Esophagus squamous epithelium (tissue), 4 donors: ENCODE data around the gene BTBD2.

Experiments used
- POLR2A ChIP-seq, 4 donors: fragments of 450-650 bp; IDR thresholded peaks; one replicate each; pipeline ENCODE4 v1.6.1; 2017; ENCODE audit warnings: antibody characterized with exemption in 4 of 4, mild to moderate bottlenecking in 4 of 4, moderate library complexity in 3 of 4
- TF ChIP-seq, protein P1 (sequence below), 6 experiments: fragments of 450-650 bp in 4 of 6; fragments of 200-600 bp in 2 of 6; sonication (generic) in 2 of 6; IDR thresholded peaks; one replicate each; pipeline ENCODE4 v1.5.1; 2016 to 2019; ENCODE audit warnings: antibody characterized with exemption in 6 of 6, mild to moderate bottlenecking in 4 of 6, moderate library complexity in 4 of 6

DNA sequence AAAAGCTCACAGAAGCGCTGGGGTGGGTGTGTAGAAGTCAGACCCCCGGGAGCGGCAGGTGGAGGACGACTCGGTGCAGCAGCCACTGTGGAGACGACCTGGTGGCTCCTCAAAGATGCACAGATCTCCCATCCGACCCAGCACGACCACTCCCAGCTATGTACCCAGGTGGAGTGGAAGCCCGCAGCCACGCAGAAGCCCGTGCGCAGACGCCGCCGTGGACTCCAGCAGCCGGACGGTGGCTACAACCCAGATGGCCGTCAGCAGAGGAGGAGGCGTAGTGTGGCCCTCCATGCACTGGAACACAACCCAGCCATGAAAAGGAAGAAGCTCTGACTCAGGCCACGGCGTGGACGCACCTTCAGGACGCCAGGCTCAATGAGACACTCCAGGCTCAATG is 52.8 kb downstream of the BTBD2 start:
- TF ChIP-seq POLR2A (IDR thresholded peaks at IDR 0.05): no peak
- TF ChIP-seq, protein P1, sequence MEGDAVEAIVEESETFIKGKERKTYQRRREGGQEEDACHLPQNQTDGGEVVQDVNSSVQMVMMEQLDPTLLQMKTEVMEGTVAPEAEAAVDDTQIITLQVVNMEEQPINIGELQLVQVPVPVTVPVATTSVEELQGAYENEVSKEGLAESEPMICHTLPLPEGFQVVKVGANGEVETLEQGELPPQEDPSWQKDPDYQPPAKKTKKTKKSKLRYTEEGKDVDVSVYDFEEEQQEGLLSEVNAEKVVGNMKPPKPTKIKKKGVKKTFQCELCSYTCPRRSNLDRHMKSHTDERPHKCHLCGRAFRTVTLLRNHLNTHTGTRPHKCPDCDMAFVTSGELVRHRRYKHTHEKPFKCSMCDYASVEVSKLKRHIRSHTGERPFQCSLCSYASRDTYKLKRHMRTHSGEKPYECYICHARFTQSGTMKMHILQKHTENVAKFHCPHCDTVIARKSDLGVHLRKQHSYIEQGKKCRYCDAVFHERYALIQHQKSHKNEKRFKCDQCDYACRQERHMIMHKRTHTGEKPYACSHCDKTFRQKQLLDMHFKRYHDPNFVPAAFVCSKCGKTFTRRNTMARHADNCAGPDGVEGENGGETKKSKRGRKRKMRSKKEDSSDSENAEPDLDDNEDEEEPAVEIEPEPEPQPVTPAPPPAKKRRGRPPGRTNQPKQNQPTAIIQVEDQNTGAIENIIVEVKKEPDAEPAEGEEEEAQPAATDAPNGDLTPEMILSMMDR (IDR thresholded peaks at IDR 0.05): no peak
